ENCODE data around the gene CLPX. TPM values are rescaled to one million over a fixed set of nuclear protein-coding genes. Genes with fewer than 3 reads are reported as not detected.
"Not testable (repeated sequence)": the region's sequence is repeated elsewhere in the genome, so short reads cannot be mapped to it uniquely, and the experiment has no call there.

Gene CLPX
- total RNA-seq, 1 donor from 2014 or later: 38.2 TPM

GRCh38 chr15:65196637-65197336, 11.6 kb upstream of the CLPX start:
- H3K36me3 ChIP-seq: no peaks in the 10 kb centered on the region
- H3K27ac ChIP-seq: no peak overlapping the region
- DNase-seq: no peak
- H3K27me3 ChIP-seq: no peaks in the 10 kb centered on the region
- peak; percentile 34 for ATAC-seq
- no peak for TF ChIP-seq CTCF (IDR thresholded peaks at IDR 0.05)
- intact Hi-C loops (cut with DNase I): no loop called here
- no peak overlapping the region for H3K4me3 ChIP-seq
- H3K9me3 ChIP-seq: no peaks in the 10 kb centered on the region
- no peaks in the 10 kb centered on the region for H3K4me1 ChIP-seq

- Histone ChIP-seq H3K27me3 (no peaks in the 10 kb centered on the region), H3K4me3 (no peak overlapping the region), H3K36me3 (no peaks in the 10 kb centered on the region), H3K9me3 (no peaks in the 10 kb centered on the region), H3K4me1 (no peaks in the 10 kb centered on the region), H3K27ac (no peak overlapping the region)
- ATAC-seq (no peak), DNase-seq (no peak)
- no peak for TF ChIP-seq CTCF (IDR thresholded peaks at IDR 0.05)
- intact Hi-C loops (cut with DNase I): no loop called here
Measured at GRCh38 chr15:65195548-65195923, 10.4 kb upstream of the CLPX start.

- Histone ChIP-seq H3K27me3 (no peaks in the 10 kb centered on the region), H3K27ac (no peak overlapping the region), H3K4me1 (no peaks in the 10 kb centered on the region), H3K9me3 (no peaks in the 10 kb centered on the region), H3K4me3 (no peak overlapping the region), H3K36me3 (no peaks in the 10 kb centered on the region)
- intact Hi-C loops (cut with DNase I): no loop called here
- DNase-seq (no peak), ATAC-seq (no peak)
- TF ChIP-seq CTCF (IDR thresholded peaks at IDR 0.05): no peak
Measured at GRCh38 chr15:65194826-65195547, 9.8 kb upstream of the CLPX start.

GRCh38 chr15:65192016-65192415, 6.9 kb upstream of the CLPX start:
- Histone ChIP-seq H3K9me3 (no peaks in the 10 kb centered on the region), H3K36me3 (no peaks in the 10 kb centered on the region), H3K27me3 (no peaks in the 10 kb centered on the region), H3K4me3 (no peak overlapping the region), H3K27ac (no peak overlapping the region), H3K4me1 (no peaks in the 10 kb centered on the region)
- no peak for TF ChIP-seq CTCF (IDR thresholded peaks at IDR 0.05)
- ATAC-seq (peak; percentile 24), DNase-seq (no peak)
- intact Hi-C loops (cut with DNase I): no loop called here

- no peaks in the 10 kb centered on the region for H3K27me3 ChIP-seq
- intact Hi-C loops (cut with DNase I): loop anchor here (10.0 kb wide), 1 partner anchor 116 kb away; the partner anchor contains the start of gene RNU5B-1
- no peaks in the 10 kb centered on the region for H3K9me3 ChIP-seq
- no peak for ATAC-seq
- peak; percentile 62 for TF ChIP-seq CTCF (IDR thresholded peaks at IDR 0.05)
- no peaks in the 10 kb centered on the region for H3K36me3 ChIP-seq
- peaks cover 5% of the 10 kb centered on the region for H3K4me1 ChIP-seq
- no peak overlapping the region for H3K27ac ChIP-seq
- no peak for DNase-seq
- H3K4me3 ChIP-seq: no peak overlapping the region
Measured at GRCh38 chr15:65189102-65189740, 4.1 kb upstream of the CLPX start.

- H3K36me3 ChIP-seq, H3K9me3 ChIP-seq, DNase-seq, H3K27ac ChIP-seq, H3K4me3 ChIP-seq, H3K27me3 ChIP-seq, ATAC-seq, H3K4me1 ChIP-seq: not testable (repeated sequence)
- intact Hi-C loops (cut with DNase I): loop anchor here (10.0 kb wide), 1 partner anchor 116 kb away; the partner anchor contains the start of gene RNU5B-1
Measured at GRCh38 chr15:65188472-65188871, 3.3 kb upstream of the CLPX start.
